Urothelium cell line (cell line): ENCODE results near the gene FASN.

Experiments
- DNase-seq: peaks from one replicate; pipeline ENCODE4 v3.0.0; 2011; ENCODE audit warnings: low spot score, mixed read lengths
- FAIRE-seq: peaks from 2 replicates; lab custom pipeline; 2011; peaks lifted over from hg19 to GRCh38; lab: Jason Lieb, UNC

FASN gene

GRCh38 chr17:82059272-82060000, 38.6 kb downstream of the FASN start:
- DNase-seq (no peak), FAIRE-seq (peak; percentile 58)

GRCh38 chr17:82058855-82059249, 39.2 kb downstream of the FASN start:
- FAIRE-seq, result peak; percentile 65
- DNase-seq, result no peak

- no peak for FAIRE-seq
- no peak for DNase-seq
Measured at GRCh38 chr17:82058230-82058854, 39.7 kb downstream of the FASN start.

- no peak for DNase-seq
- no peak for FAIRE-seq
Measured at GRCh38 chr17:82056729-82057621, 41.1 kb downstream of the FASN start.

- peak; percentile 37 for FAIRE-seq
- no peak for DNase-seq
Measured at GRCh38 chr17:82055965-82056728, 41.9 kb downstream of the FASN start.

GRCh38 chr17:82055023-82055964, 42.7 kb downstream of the FASN start:
- FAIRE-seq, result peak; percentile 37
- no peak for DNase-seq

- no peak for DNase-seq
- FAIRE-seq, result no peak
Measured at GRCh38 chr17:82054351-82055022, 43.5 kb downstream of the FASN start.

- FAIRE-seq (no peak), DNase-seq (no peak)
Measured at GRCh38 chr17:82053556-82054263, 44.3 kb downstream of the FASN start.

GRCh38 chr17:82053130-82053529, 44.9 kb downstream of the FASN start:
- DNase-seq (no peak), FAIRE-seq (no peak)

- DNase-seq (no peak), FAIRE-seq (no peak)
Measured at GRCh38 chr17:82052638-82053059, 45.4 kb downstream of the FASN start.

- DNase-seq, result peak; percentile 93
- peak; percentile 63 for FAIRE-seq
Measured at GRCh38 chr17:82051776-82052637, 46.0 kb downstream of the FASN start, which contains the start of the genes GPS1 and RFNG. Gene GPS1, plus strand, starts transcription at chr17:82051898. Its CDS starts 34 bp downstream, at chr17:82051932. Gene RFNG, minus strand, starts transcription at chr17:82051811. Its CDS starts 45 bp downstream, at chr17:82051766.

GRCh38 chr17:82050761-82051641, 47.0 kb downstream of the FASN start:
- no peak for FAIRE-seq
- DNase-seq, result peak; percentile 36

- peak; percentile 94 for FAIRE-seq
Measured at GRCh38 chr17:82050152-82050760, 47.8 kb downstream of the FASN start.

GRCh38 chr17:82049521-82049971, 48.5 kb downstream of the FASN start:
- DNase-seq (no peak), FAIRE-seq (no peak)

More at GRCh38 chr17:82050152-82050760, 47.8 kb downstream of the FASN start:
- DNase-seq, result no peak

GRCh38 chr17:82049106-82049505, 48.9 kb downstream of the FASN start:
- FAIRE-seq (peak; percentile 68), DNase-seq (no peak)

GRCh38 chr17:82048571-82048971, 49.5 kb downstream of the FASN start:
- DNase-seq, result no peak
- no peak for FAIRE-seq
